ENCODE data around the gene THSD7B.

THSD7B gene

DNA sequence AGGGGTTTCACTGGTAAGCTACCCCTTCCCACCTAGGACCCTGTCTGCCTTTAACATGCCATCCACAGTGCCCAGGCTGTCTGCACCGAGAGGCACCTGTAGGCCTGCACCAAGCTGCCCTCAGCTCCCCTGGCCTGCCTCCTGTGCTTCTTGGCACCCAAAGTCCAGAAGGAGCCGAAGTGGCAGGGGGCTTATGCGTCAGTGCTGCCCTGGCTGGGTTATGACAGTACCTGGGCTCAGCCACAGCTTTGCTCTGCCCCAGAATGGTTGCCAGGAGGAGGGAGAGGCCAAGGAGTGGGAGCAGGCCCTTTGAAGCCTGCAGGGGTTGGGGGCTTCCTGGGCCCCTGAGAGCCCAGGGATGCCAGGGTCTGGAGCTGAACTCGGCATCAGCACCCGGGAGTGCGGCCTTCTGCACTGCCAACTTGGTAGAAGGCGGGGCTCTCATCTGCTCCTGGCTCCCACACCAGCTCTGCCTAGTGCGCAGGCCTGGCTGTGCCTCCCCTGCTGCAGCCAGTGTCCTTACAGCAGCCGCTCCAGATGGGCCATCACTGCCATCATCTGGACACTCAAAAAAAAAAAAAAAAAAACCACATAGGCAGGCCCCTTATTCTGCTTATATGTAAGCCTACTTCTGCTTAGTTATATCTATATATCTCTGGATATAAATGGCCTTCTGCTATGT, 155.4 kb downstream of the THSD7B start:
- Histone ChIP-seq H2BK12ac (ENCODE audit: low read length) (no peak overlapping the region), H3K18ac (ENCODE audit: low read length) (no peak overlapping the region), H3K79me2 (ENCODE audit: control insufficient read depth, insufficient read depth, low read length, poor library complexity) (no peaks in the 10 kb centered on the region), H2BK120ac (ENCODE audit: insufficient read depth, low read length, poor library complexity) (no peak overlapping the region), H2AFZ (ENCODE audit: insufficient read depth, low read length, poor library complexity) (no peak overlapping the region), H3K4me3 (ENCODE audit: low read depth, low read length) (no peak overlapping the region), H3K9ac (ENCODE audit: low read length) (no peak overlapping the region), H3K4me2 (ENCODE audit: low read length) (no peak overlapping the region), H3K36me3 (ENCODE audit: control insufficient read depth in 1 of 2, insufficient read depth in 2 of 2, low read length in 2 of 2) (no peaks in the 10 kb centered on the region), H4K12ac (ENCODE audit: low read depth, low read length) (no peak overlapping the region), H3K14ac (ENCODE audit: low read length) (no peak overlapping the region), H3K27ac (ENCODE audit: low read depth, low read length) (no peak overlapping the region), H3K9me3 (ENCODE audit: insufficient read depth, low read depth, low read length) (peaks cover 4% of the 10 kb centered on the region), H3K4ac (ENCODE audit: low read depth, low read length) (no peak overlapping the region), H3K79me1 (ENCODE audit: low read length) (no peaks in the 10 kb centered on the region), H3K4me1 (ENCODE audit: control insufficient read depth in 1 of 2, insufficient read depth in 2 of 2, low read length in 2 of 2) (no peaks in the 10 kb centered on the region), H4K91ac (ENCODE audit: low read depth, low read length) (no peak overlapping the region), H3K23ac (ENCODE audit: low read length) (no peak overlapping the region), H2AK5ac (ENCODE audit: low read length) (no peak overlapping the region), H4K8ac (ENCODE audit: low read depth, low read length) (no peak overlapping the region), H3K27me3 (ENCODE audit: insufficient read depth, low read length) (no peaks in the 10 kb centered on the region), H2BK5ac (ENCODE audit: low read depth, low read length, poor library complexity) (no peak overlapping the region)
- DNase-seq = no peak
- WGBS (ENCODE audit: extremely low coverage, insufficient coverage, insufficient read length) = no CpG with 5 or more reads among the region's 9 CpGs

DNA sequence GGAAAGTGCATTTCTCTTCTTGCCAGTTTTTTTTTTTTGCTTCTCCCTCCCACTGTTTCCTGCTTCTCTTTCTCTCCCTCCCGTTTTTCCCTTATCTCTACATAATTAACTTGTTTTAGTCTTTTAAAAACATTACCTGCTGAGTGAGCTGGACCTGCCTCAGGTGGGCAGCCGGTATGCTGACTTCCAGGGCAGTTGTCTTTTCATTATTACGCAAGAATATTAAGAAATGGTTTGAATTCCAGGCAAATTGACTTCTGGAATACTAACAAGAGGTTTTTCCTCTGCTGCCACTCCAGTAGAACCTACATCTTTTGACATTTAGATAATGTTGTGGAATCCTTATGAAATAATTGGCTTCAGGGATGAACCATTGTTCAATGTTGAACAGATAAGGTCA, 161.8 kb downstream of the THSD7B start:
- Histone ChIP-seq H3K18ac (ENCODE audit: low read length) (no peak overlapping the region), H3K4me2 (ENCODE audit: low read length) (no peak overlapping the region), H3K36me3 (ENCODE audit: control insufficient read depth in 1 of 2, insufficient read depth in 2 of 2, low read length in 2 of 2) (no peaks in the 10 kb centered on the region), H3K27me3 (ENCODE audit: insufficient read depth, low read length) (no peaks in the 10 kb centered on the region), H3K14ac (ENCODE audit: low read length) (no peak overlapping the region), H3K9me3 (ENCODE audit: insufficient read depth, low read depth, low read length) (no peaks in the 10 kb centered on the region), H2BK120ac (ENCODE audit: insufficient read depth, low read length, poor library complexity) (no peak overlapping the region), H3K79me1 (ENCODE audit: low read length) (no peaks in the 10 kb centered on the region), H3K23ac (ENCODE audit: low read length) (no peak overlapping the region), H4K91ac (ENCODE audit: low read depth, low read length) (no peak overlapping the region), H2AFZ (ENCODE audit: insufficient read depth, low read length, poor library complexity) (no peak overlapping the region), H3K9ac (ENCODE audit: low read length) (no peak overlapping the region), H3K4me1 (ENCODE audit: control insufficient read depth in 1 of 2, insufficient read depth in 2 of 2, low read length in 2 of 2) (no peaks in the 10 kb centered on the region), H3K4ac (ENCODE audit: low read depth, low read length) (no peak overlapping the region), H4K8ac (ENCODE audit: low read depth, low read length) (no peak overlapping the region), H3K79me2 (ENCODE audit: control insufficient read depth, insufficient read depth, low read length, poor library complexity) (no peaks in the 10 kb centered on the region), H3K4me3 (ENCODE audit: low read depth, low read length) (no peak overlapping the region), H2BK5ac (ENCODE audit: low read depth, low read length, poor library complexity) (no peak overlapping the region), H2BK12ac (ENCODE audit: low read length) (no peak overlapping the region), H2AK5ac (ENCODE audit: low read length) (no peak overlapping the region), H3K27ac (ENCODE audit: low read depth, low read length) (no peak overlapping the region), H4K12ac (ENCODE audit: low read depth, low read length) (no peak overlapping the region)
- no peak for DNase-seq
- WGBS (ENCODE audit: extremely low coverage, insufficient coverage, insufficient read length) = no CpG with 5 or more reads among the region's 3 CpGs

DNA sequence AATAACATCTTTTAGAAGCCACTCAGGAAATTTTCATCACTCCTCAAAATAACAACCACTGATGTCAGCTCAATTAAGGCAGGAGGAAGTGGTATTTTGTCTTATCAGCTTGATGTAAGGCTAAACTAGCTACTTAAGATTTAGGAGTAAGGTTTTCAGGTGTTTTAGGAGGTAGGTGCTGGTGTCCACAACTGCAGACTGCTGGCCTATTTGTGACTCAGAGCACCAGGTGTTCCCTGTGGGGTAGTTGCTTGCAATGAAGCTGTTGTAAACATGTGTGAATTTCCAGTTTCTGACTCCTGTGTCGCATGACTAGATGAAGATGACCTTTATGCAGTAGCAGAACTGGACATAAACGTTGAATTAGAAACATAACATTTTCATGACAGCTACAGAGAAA, 164.2 kb downstream of the THSD7B start:
- Histone ChIP-seq H3K36me3 (ENCODE audit: control insufficient read depth in 1 of 2, insufficient read depth in 2 of 2, low read length in 2 of 2) (no peaks in the 10 kb centered on the region), H2AK5ac (ENCODE audit: low read length) (no peak overlapping the region), H2BK120ac (ENCODE audit: insufficient read depth, low read length, poor library complexity) (no peak overlapping the region), H4K91ac (ENCODE audit: low read depth, low read length) (no peak overlapping the region), H3K4me3 (ENCODE audit: low read depth, low read length) (no peak overlapping the region), H4K12ac (ENCODE audit: low read depth, low read length) (no peak overlapping the region), H3K79me2 (ENCODE audit: control insufficient read depth, insufficient read depth, low read length, poor library complexity) (no peaks in the 10 kb centered on the region), H3K4me2 (ENCODE audit: low read length) (no peak overlapping the region), H3K79me1 (ENCODE audit: low read length) (no peaks in the 10 kb centered on the region), H4K8ac (ENCODE audit: low read depth, low read length) (no peak overlapping the region), H2AFZ (ENCODE audit: insufficient read depth, low read length, poor library complexity) (no peak overlapping the region), H3K18ac (ENCODE audit: low read length) (no peak overlapping the region), H3K4me1 (ENCODE audit: control insufficient read depth in 1 of 2, insufficient read depth in 2 of 2, low read length in 2 of 2) (no peaks in the 10 kb centered on the region), H3K23ac (ENCODE audit: low read length) (no peak overlapping the region), H3K9me3 (ENCODE audit: insufficient read depth, low read depth, low read length) (no peaks in the 10 kb centered on the region), H3K9ac (ENCODE audit: low read length) (no peak overlapping the region), H3K14ac (ENCODE audit: low read length) (no peak overlapping the region), H2BK5ac (ENCODE audit: low read depth, low read length, poor library complexity) (no peak overlapping the region), H3K27ac (ENCODE audit: low read depth, low read length) (no peak overlapping the region), H2BK12ac (ENCODE audit: low read length) (no peak overlapping the region), H3K27me3 (ENCODE audit: insufficient read depth, low read length) (no peaks in the 10 kb centered on the region), H3K4ac (ENCODE audit: low read depth, low read length) (no peak overlapping the region)
- WGBS (ENCODE audit: extremely low coverage, insufficient coverage, insufficient read length) = no CpG with 5 or more reads among the region's 2 CpGs
- DNase-seq = no peak

DNA sequence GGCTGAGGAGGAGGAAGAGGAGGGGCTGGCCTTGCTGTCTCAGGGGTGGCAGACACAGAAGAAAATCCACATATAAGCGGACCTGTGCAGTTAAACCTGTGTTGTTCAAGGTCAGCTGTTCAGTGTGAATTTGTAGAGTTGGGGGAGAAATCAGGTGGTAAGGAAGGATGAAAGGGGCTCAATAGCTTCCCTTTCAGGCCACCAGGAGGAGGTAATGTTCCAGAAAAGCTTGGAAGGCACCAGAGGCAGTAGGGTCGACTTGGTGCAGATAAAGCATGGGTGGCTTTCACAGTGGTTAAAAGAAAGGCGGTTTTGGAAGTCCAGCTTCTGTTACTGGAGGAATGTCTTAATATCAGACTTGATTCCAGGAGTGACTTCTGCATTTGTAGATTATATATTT, 167.4 kb downstream of the THSD7B start:
- Histone ChIP-seq H2BK12ac (ENCODE audit: low read length) (no peak overlapping the region), H3K79me1 (ENCODE audit: low read length) (no peaks in the 10 kb centered on the region), H2BK5ac (ENCODE audit: low read depth, low read length, poor library complexity) (no peak overlapping the region), H3K23ac (ENCODE audit: low read length) (no peak overlapping the region), H3K4me1 (ENCODE audit: control insufficient read depth in 1 of 2, insufficient read depth in 2 of 2, low read length in 2 of 2) (no peaks in the 10 kb centered on the region), H4K12ac (ENCODE audit: low read depth, low read length) (no peak overlapping the region), H3K4me2 (ENCODE audit: low read length) (no peak overlapping the region), H2AK5ac (ENCODE audit: low read length) (no peak overlapping the region), H2BK120ac (ENCODE audit: insufficient read depth, low read length, poor library complexity) (no peak overlapping the region), H4K8ac (ENCODE audit: low read depth, low read length) (no peak overlapping the region), H3K4ac (ENCODE audit: low read depth, low read length) (no peak overlapping the region), H4K91ac (ENCODE audit: low read depth, low read length) (no peak overlapping the region), H3K9me3 (ENCODE audit: insufficient read depth, low read depth, low read length) (no peaks in the 10 kb centered on the region), H3K9ac (ENCODE audit: low read length) (no peak overlapping the region), H3K27me3 (ENCODE audit: insufficient read depth, low read length) (no peaks in the 10 kb centered on the region), H3K18ac (ENCODE audit: low read length) (no peak overlapping the region), H3K36me3 (ENCODE audit: control insufficient read depth in 1 of 2, insufficient read depth in 2 of 2, low read length in 2 of 2) (no peaks in the 10 kb centered on the region), H3K27ac (ENCODE audit: low read depth, low read length) (no peak overlapping the region), H3K79me2 (ENCODE audit: control insufficient read depth, insufficient read depth, low read length, poor library complexity) (no peaks in the 10 kb centered on the region), H2AFZ (ENCODE audit: insufficient read depth, low read length, poor library complexity) (no peak overlapping the region), H3K4me3 (ENCODE audit: low read depth, low read length) (no peak overlapping the region), H3K14ac (ENCODE audit: low read length) (no peak overlapping the region)
- DNase-seq = peak in 1 of 2 donors; percentile 14
- no CpG with 5 or more reads among the region's 3 CpGs for WGBS (ENCODE audit: extremely low coverage, insufficient coverage, insufficient read length)

Data from trophoblast cell (in vitro differentiated cells and primary cell).